C4-2B (cell line): ENCODE data around the gene TPP1.

Experiments
- H3K27ac ChIP-seq: fragments of 450-650 bp; 2 replicates; pipeline ENCODE4 v1.5.1; 2017
- ZFX ChIP-seq: fragments of 450-650 bp; IDR thresholded peaks from 2 replicates; pipeline ENCODE4 v1.6.1; 2017
- TF ChIP-seq, protein P1 (sequence below): fragments of 450-650 bp; conservative IDR thresholded peaks from 2 replicates; pipeline ENCODE4 v1.5.1; 2017; ENCODE audit warnings: mild to moderate bottlenecking

The TPP1 gene

DNA sequence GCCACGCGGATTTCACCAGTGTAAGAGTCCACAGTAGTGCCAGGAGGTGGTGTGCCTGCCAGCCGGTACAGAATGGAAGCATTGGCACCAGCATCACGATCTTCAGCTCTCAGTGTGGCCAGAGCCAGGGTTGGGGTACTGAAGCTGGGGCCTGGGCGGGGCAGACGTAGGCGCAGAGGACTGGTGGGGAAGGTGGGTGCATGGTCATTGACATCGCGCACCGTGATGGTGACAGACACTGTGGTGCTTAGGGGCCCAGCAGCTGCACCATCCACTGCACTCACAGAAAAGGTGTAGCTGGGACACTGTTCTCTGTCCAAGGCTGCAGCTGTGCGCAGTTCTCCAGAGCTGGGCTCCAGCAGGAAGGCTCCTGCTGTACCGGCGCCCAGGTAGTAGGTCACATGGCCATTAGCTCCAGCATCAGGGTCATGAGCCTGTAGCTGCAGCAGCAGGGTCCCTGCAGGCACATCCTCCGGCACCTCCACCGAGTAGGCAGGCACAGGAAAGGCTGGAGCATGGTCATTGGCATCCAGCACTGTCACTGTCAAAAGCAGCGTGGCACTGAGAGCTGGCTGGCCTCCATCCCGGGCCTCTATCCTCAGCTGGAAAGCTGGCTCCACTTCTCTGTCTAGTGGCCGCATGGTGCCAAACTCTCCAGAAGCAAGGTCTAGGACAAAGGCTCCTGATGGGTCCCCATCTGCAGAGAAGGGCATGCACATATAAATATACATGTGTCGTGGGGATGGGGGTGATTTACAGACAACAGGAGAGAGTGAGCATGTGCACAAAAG is 7.9 kb upstream of the TPP1 start:
- TF ChIP-seq, protein P1, sequence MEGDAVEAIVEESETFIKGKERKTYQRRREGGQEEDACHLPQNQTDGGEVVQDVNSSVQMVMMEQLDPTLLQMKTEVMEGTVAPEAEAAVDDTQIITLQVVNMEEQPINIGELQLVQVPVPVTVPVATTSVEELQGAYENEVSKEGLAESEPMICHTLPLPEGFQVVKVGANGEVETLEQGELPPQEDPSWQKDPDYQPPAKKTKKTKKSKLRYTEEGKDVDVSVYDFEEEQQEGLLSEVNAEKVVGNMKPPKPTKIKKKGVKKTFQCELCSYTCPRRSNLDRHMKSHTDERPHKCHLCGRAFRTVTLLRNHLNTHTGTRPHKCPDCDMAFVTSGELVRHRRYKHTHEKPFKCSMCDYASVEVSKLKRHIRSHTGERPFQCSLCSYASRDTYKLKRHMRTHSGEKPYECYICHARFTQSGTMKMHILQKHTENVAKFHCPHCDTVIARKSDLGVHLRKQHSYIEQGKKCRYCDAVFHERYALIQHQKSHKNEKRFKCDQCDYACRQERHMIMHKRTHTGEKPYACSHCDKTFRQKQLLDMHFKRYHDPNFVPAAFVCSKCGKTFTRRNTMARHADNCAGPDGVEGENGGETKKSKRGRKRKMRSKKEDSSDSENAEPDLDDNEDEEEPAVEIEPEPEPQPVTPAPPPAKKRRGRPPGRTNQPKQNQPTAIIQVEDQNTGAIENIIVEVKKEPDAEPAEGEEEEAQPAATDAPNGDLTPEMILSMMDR: no peak
- TF ChIP-seq ZFX: no peak
- no peak overlapping the region for H3K27ac ChIP-seq

DNA sequence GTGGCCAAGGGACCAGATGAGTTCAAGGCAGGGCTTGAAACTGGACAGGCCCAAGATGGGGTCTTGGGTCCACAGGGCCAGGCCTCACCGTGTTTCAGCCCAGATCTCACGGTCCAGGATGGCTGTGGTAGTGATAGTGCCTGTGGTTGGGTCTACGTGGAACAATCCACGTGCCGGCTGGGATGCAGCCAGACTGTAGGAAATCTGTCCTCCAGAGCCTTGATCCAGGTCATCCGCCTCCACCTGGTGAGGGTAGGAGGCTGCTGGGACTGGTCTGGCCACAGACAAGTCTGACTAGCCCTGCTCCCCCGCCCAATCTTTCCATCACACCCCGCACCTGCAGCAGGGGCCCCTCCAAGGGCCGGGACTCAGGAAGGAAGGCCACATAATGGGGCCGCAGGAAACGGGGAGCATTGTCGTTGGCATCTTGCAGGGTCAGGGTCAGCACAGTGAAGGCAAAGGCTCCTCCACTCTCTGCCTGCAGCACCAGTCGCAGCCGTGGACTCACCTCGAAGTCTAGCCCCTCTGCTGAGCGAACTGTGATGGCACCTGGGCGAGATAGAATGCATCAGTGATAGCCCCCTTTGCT is 6.7 kb upstream of the TPP1 start:
- no peak overlapping the region for H3K27ac ChIP-seq
- TF ChIP-seq, protein P1: no peak
- no peak for TF ChIP-seq ZFX

DNA sequence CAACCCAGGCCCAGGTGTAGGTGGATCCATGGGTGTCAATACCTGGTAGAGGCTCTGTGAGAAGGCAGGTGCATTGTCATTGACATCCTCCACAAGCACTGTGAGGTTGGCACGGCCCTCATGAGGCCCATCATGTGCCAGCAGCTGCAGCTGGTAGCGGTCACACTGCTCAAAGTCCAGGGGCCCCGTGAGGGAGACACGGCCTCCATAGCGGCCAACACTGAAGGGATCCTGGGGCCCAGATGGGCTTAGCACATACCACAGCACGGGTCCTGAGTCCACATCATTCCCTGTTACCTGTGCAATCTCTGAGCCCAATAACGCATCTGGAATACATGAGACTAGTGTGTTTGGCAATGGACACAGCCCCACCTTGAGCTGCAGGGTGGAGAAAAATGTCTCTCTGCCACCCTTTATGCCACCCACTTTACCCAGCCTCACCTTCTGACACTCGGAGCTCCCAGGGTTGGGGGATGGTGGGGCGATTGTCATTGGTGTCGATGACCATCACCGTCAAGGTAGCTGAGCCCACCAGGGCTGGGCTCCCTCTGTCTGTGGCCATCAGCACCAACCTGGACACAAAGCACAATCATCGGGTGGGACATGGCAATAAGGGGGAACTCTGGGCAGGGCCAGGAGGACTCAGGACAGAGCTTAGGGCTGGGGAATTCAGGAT is 6.1 kb upstream of the TPP1 start:
- TF ChIP-seq, protein P1: no peak
- no peak for TF ChIP-seq ZFX
- H3K27ac ChIP-seq: no peak overlapping the region

DNA sequence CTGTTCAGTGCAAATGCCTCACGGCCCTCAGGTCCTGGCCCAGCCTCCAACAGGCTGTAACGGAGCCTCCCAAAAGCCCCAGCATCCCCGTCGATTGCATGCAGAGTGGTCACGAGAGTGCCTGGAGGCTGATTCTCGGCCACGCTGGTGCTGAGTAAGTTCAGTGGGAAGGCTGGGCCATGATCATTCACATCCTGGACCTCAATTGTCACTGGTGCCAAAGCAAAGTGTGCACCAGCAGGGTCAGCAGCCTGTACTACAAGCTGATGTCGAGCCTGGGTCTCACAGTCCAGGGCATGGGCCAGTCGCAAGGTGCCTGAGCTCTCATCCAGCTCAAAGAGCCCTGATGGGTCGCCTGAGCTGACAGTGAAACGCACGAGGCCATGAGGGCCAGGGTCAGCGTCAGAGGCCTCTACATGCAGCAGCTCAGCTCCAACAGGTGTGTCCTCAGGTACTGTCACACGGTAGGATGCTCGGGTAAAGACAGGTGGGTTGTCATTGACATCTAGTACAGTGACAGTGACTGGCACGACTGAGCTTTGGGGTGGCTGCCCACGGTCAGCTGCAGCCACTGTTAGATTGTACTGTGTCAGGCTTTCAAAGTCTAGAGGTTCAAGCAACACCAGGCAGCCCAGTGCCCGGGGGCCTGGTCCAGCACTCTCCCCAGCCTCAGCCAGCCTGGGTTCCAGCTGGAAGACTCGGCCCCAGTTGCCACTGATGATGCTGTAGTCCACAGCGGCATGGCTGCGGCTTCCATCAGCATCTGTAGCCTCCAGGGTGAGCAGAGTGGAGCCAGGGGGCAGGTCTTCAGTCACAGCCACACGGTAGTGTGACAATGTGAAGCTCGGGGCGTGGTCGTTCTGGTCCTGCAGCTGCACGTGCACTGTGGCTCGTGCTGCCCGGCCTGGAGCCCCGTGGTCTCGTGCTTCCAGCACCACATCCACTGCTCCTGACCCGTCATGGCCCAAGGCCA is 4.5 kb upstream of the TPP1 start:
- no peak overlapping the region for H3K27ac ChIP-seq
- no peak for TF ChIP-seq ZFX
- TF ChIP-seq, protein P1: no peak

DNA sequence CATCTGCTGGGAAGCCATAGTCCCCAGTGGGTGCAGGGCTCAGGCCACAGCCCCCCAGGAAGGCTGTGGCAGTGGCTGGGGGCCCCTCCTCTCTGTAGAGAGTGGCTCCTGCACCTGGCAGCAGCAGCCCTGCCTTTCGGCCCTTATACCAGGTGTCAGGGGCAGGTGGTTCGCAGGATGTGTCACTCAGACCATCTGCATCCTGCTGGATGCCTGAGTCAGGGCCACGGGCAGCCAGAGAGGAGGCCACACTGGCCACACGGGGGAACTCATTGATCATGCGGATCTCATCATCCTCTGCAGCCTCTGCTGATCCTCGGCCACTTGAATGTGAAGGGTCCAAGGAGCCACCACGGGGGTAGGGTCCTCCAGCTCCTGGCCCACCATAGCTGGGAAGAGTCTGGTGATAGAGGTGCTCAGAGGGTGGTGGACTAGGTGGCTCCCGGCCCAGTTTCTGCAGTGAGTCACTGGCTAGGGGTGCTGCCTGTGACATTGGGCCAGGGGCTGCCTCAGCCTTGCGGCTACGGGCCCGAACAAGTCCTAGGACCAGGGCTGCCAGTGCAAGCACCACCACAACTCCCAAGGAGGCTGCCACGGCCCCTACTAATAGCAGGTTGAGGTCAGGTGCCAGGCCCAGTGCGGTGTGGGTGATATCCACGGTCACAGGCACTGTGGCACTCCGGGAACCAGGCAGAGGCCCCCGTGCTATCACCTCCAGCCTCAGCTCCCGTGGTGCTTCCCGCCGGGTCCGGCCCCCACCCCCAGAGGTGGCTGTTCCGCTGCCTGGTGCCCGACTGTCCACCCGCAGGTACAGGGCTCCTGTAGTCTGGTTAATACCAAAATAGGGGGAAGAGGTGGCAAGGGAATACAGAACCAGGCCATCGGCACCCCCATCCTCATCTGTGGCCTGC is 3.3 kb upstream of the TPP1 start:
- TF ChIP-seq, protein P1: no peak
- TF ChIP-seq ZFX: no peak
- no peak overlapping the region for H3K27ac ChIP-seq

DNA sequence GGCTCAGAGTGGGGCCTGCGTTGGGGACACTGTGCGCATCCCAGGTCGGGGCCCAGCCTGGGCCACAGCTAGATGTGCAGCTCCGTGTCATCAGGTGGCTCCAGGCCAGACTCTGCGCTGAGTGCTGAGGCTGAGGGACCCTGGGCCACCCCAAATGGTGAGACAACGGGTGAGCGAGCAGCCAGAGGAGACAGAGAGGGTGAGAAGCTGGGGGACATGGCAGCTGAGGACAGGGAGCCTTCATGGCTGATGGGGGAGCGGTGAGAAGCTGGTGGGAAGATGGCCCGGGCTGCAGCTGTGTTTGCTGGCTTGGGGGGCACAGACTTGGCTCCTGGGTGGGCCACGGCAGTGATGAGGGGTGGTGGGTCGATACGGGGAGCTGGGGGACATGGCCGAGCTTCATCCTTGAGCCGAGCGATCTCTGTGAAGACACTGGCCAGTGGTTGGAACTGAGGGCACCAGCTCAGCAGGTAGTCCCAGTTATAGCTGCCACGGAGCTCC is 2.5 kb upstream of the TPP1 start:
- TF ChIP-seq ZFX: no peak
- TF ChIP-seq, protein P1: no peak
- H3K27ac ChIP-seq: no peak overlapping the region
